GM23338 (cell line): Measurements from ENCODE around the gene APPL2. TPM values are rescaled to one million over a fixed set of nuclear protein-coding genes. Genes with fewer than 3 reads are reported as not detected.

Source experiments
- ATAC-seq: fragments of 200-7000 bp; cut with Tn5 transposase; 3 replicates; pipeline ENCODE4 v1.9.1; 2020
- DNase-seq: peaks from one replicate; pipeline ENCODE4 v3.0.0-alpha.2; 2015; ENCODE audit warnings: low spot score
- H2AFZ ChIP-seq: fragments of 200-600 bp; sonication (generic); 2 replicates; pipeline ENCODE4 v1.8.0; 2016; ENCODE audit warnings: antibody characterized with exemption, mild to moderate bottlenecking, moderate library complexity
- H3F3A ChIP-seq: fragments of 200-600 bp; sonication (generic); replicated peaks from 2 replicates; pipeline ENCODE4 v1.8.0; 2017; ENCODE audit warnings: antibody characterized with exemption, mixed run types, low read depth
- H3K27ac ChIP-seq: fragments of 200-600 bp; sonication (generic); 2 replicates; pipeline ENCODE4 v1.6.1; 2016; ENCODE audit warnings: low read depth
- H3K27me3 ChIP-seq: fragments of 200-600 bp; sonication (generic); 2 replicates; pipeline ENCODE4 v1.8.0; 2016; ENCODE audit warnings: mild to moderate bottlenecking, mixed run types, moderate library complexity; ENCODE audit not compliant: insufficient read depth
- H3K36me3 ChIP-seq: fragments of 200-600 bp; sonication (generic); 2 replicates; pipeline ENCODE4 v1.8.0; 2016; ENCODE audit warnings: mild to moderate bottlenecking; ENCODE audit not compliant: insufficient read depth
- H3K4me1 ChIP-seq: fragments of 200-600 bp; sonication (generic); 2 replicates; pipeline ENCODE4 v1.8.0; 2016; ENCODE audit warnings: mild to moderate bottlenecking, moderate library complexity; ENCODE audit not compliant: insufficient read depth
- H3K4me2 ChIP-seq: fragments of 200-600 bp; sonication (generic); 2 replicates; pipeline ENCODE4 v1.7.1; 2017; ENCODE audit warnings: mixed run types
- H3K4me3 ChIP-seq: fragments of 200-600 bp; sonication (generic); 2 replicates; pipeline ENCODE4 v1.6.1; 2016; ENCODE audit warnings: mixed run types
- H3K79me2 ChIP-seq: fragments of 200-600 bp; sonication (generic); replicated peaks from 2 replicates; pipeline ENCODE4 v1.8.0; 2017; ENCODE audit warnings: mild to moderate bottlenecking; ENCODE audit not compliant: insufficient read depth
- H3K9me2 ChIP-seq: fragments of 200-600 bp; sonication (generic); 2 replicates; pipeline ENCODE4 v1.8.0; 2017; ENCODE audit not compliant: insufficient read depth
- H4K20me1 ChIP-seq: fragments of 200-600 bp; sonication (generic); replicated peaks from 2 replicates; pipeline ENCODE4 v1.8.0; 2017; ENCODE audit warnings: mild to moderate bottlenecking; ENCODE audit not compliant: insufficient read depth
- H3K27ac Mint-ChIP-seq: 2 replicates; pipeline ENCODE4 v1.8.0; 2020; ENCODE audit warnings: inconsistent platforms, mild to moderate bottlenecking, moderate library complexity, mixed read lengths
- H3K27me3 Mint-ChIP-seq: 3 replicates; pipeline ENCODE4 v1.8.0; 2022; ENCODE audit warnings: low read depth, mild to moderate bottlenecking, moderate library complexity, mixed read lengths, inconsistent platforms; ENCODE audit not compliant: insufficient read depth, poor library complexity
- H3K36me3 Mint-ChIP-seq: 3 replicates; pipeline ENCODE4 v1.8.0; 2021; ENCODE audit warnings: low read depth, mild to moderate bottlenecking, inconsistent platforms, moderate library complexity, mixed read lengths
- H3K4me1 Mint-ChIP-seq: 3 replicates; pipeline ENCODE4 v1.8.0; 2020; ENCODE audit warnings: mild to moderate bottlenecking, inconsistent platforms, mixed read lengths
- H3K4me3 Mint-ChIP-seq: 3 replicates; pipeline ENCODE4 v1.8.0; 2021; ENCODE audit warnings: moderate library complexity, mild to moderate bottlenecking, inconsistent platforms, mixed read lengths
- H3K9me3 Mint-ChIP-seq: 3 replicates; pipeline ENCODE4 v1.8.0; 2020; ENCODE audit warnings: moderate library complexity, mild to moderate bottlenecking, inconsistent platforms, mixed read lengths
- CREB1 ChIP-seq: fragments of 250-450 bp; sonication (Bioruptor Pico); IDR thresholded peaks from 2 replicates; pipeline ENCODE4 v1.5.0; 2020; ENCODE audit warnings: low read depth, mild to moderate bottlenecking, moderate library complexity
- EZH2 ChIP-seq: fragments of 200-600 bp; sonication (generic); IDR thresholded peaks from one replicate; pipeline ENCODE4 v1.8.0; 2017; ENCODE audit warnings: antibody characterized with exemption, mild to moderate bottlenecking, low read depth; ENCODE audit not compliant: unreplicated experiment
- EZH2phosphoT487 ChIP-seq: fragments of 200-600 bp; sonication (generic); IDR thresholded peaks from one replicate; pipeline ENCODE4 v1.8.1; 2018; ENCODE audit warnings: antibody characterized with exemption; ENCODE audit not compliant: unreplicated experiment
- JUNB ChIP-seq: IDR thresholded peaks from one replicate; pipeline ENCODE4 v1.6.1; 2016; ENCODE audit warnings: antibody characterized with exemption; ENCODE audit not compliant: unreplicated experiment
- POLR2AphosphoS5 ChIP-seq: IDR thresholded peaks from 2 replicates; pipeline ENCODE4 v1.6.1; 2016; ENCODE audit warnings: antibody characterized with exemption, low read depth
- STAT1 ChIP-seq: IDR thresholded peaks from one replicate; pipeline ENCODE4 v1.6.1; 2016; ENCODE audit warnings: antibody characterized with exemption; ENCODE audit not compliant: unreplicated experiment
- ZNF114 ChIP-seq: fragments of 250-450 bp; sonication (Bioruptor Pico); IDR thresholded peaks from 2 replicates; pipeline ENCODE4 v1.5.0; 2020; ENCODE audit warnings: mild to moderate bottlenecking, moderate library complexity
- polyA plus RNA-seq: library from polyadenylated mRNA; unstranded; fragments of >200 nt; fragmentation: Nextera tagmentation; extraction: Ambion mirVana; gene quantifications from 2 replicates; pipeline ENCODE4 v1.2.1, GENCODE V29; 2016
- total RNA-seq: library from RNA; depleted of rRNA; stranded (reverse); fragments of >200 nt; shearing (Covaris generic); gene quantifications from 2 replicates; pipeline ENCODE4 v1.2.3, GENCODE V29; 2014
- TF ChIP-seq, protein P1 (sequence below): IDR thresholded peaks from one replicate; pipeline ENCODE4 v1.6.1; 2018; ENCODE audit warnings: antibody characterized with exemption; ENCODE audit not compliant: unreplicated experiment
- TF ChIP-seq, protein P2 (sequence below): IDR thresholded peaks from 2 replicates; pipeline ENCODE4 v1.6.1; 2016; ENCODE audit warnings: antibody characterized with exemption
- TF ChIP-seq, protein P3 (sequence below): fragments of 250-450 bp; sonication (Bioruptor Pico); IDR thresholded peaks from 2 replicates; pipeline ENCODE4 v1.5.0; 2020; ENCODE audit warnings: mild to moderate bottlenecking, moderate library complexity

The APPL2 gene
- total and polyA plus RNA-seq, 2 experiments from 2014 or later, result 9.3 to 17.4 TPM

DNA sequence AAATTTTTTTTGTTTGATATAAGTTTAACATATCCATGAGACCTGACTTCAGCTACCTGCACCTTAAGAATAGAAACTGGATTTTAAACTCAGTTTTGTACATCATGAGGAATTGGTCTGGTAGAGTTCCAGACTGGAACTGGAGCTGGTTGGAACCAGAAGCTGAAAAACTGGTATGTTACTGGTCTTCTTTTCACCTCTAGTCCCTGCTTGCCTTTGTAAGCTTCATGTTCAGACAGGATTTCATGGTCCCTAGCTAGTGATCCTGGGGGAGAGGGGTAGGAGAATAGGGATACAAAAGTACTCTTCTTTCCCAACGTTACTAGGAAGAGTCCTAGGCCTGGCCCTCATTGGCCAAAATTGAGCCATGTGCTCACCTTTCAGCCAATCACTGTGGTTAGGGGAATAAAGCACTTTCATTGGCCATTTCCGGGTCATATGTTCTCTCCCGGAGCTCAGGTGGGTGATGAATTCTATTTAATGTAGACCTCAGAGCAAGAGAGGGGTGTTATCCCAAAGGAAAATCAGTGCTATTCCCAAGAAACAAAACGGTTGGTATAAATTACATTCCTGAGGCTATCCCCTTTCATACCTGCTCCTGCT is 36.9 kb upstream of the APPL2 start (continued):
- TF ChIP-seq EZH2phosphoT487, result no peak
- TF ChIP-seq, protein P1, sequence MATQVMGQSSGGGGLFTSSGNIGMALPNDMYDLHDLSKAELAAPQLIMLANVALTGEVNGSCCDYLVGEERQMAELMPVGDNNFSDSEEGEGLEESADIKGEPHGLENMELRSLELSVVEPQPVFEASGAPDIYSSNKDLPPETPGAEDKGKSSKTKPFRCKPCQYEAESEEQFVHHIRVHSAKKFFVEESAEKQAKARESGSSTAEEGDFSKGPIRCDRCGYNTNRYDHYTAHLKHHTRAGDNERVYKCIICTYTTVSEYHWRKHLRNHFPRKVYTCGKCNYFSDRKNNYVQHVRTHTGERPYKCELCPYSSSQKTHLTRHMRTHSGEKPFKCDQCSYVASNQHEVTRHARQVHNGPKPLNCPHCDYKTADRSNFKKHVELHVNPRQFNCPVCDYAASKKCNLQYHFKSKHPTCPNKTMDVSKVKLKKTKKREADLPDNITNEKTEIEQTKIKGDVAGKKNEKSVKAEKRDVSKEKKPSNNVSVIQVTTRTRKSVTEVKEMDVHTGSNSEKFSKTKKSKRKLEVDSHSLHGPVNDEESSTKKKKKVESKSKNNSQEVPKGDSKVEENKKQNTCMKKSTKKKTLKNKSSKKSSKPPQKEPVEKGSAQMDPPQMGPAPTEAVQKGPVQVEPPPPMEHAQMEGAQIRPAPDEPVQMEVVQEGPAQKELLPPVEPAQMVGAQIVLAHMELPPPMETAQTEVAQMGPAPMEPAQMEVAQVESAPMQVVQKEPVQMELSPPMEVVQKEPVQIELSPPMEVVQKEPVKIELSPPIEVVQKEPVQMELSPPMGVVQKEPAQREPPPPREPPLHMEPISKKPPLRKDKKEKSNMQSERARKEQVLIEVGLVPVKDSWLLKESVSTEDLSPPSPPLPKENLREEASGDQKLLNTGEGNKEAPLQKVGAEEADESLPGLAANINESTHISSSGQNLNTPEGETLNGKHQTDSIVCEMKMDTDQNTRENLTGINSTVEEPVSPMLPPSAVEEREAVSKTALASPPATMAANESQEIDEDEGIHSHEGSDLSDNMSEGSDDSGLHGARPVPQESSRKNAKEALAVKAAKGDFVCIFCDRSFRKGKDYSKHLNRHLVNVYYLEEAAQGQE, result no peak
- TF ChIP-seq JUNB, result no peak
- TF ChIP-seq STAT1, result no peak
- no peak for TF ChIP-seq ZNF114 (CRISPR knock-in tag)
- no peak for TF ChIP-seq POLR2AphosphoS5

DNA sequence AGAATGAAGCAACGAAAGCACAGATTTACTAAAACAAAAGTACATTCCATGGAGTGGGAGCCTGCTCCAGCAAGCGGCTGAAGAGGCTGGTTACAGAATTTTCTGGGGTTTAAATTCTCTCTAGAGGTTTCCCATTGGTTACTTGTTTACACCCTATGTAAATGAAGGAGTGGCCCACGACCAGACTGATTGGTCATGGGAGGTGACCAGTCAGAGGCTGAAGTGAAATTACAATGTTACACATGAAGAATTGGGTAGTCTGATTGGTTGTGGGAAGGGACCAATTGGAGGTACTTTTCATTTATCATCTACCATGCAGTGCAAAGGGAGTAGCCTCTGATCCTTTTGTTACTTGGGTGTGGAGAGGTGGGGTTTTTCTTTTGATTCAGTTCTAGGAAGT is 36.2 kb upstream of the APPL2 start:
- no peaks in the 10 kb centered on the region; the same call in 2 of the 3 replicates for H3K9me3 Mint-ChIP-seq
- Histone ChIP-seq H3F3A (no peaks in the 10 kb centered on the region), H3K4me3 (no peak overlapping the region), H3K27me3 (no peaks in the 10 kb centered on the region), H3K27ac (no peak overlapping the region), H3K79me2 (no peaks in the 10 kb centered on the region), H4K20me1 (no peaks in the 10 kb centered on the region), H2AFZ (no peak overlapping the region), H3K36me3 (no peaks in the 10 kb centered on the region), H3K9me2 (no peaks in the 10 kb centered on the region), H3K4me2 (no peak overlapping the region), H3K4me1 (0 out of 2 replicates have a peak, but pooled peaks cover 3% of the 10 kb centered on the region)
- ATAC-seq (no peak), DNase-seq (no peak)
- H3K4me1 Mint-ChIP-seq, result peaks cover 6% of the 10 kb centered on the region
- no peaks in the 10 kb centered on the region for H3K27me3 Mint-ChIP-seq
- no peaks in the 10 kb centered on the region for H3K36me3 Mint-ChIP-seq
- H3K4me3 Mint-ChIP-seq, result no peak overlapping the region
- H3K27ac Mint-ChIP-seq, result no peak overlapping the region
- TF ChIP-seq JUNB (no peak), EZH2 (no peak), ZNF114 (CRISPR knock-in tag) (no peak), STAT1 (no peak), CREB1 (CRISPR knock-in tag) (no peak)
- TF ChIP-seq, protein P2, sequence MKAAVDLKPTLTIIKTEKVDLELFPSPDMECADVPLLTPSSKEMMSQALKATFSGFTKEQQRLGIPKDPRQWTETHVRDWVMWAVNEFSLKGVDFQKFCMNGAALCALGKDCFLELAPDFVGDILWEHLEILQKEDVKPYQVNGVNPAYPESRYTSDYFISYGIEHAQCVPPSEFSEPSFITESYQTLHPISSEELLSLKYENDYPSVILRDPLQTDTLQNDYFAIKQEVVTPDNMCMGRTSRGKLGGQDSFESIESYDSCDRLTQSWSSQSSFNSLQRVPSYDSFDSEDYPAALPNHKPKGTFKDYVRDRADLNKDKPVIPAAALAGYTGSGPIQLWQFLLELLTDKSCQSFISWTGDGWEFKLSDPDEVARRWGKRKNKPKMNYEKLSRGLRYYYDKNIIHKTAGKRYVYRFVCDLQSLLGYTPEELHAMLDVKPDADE, result no peak
- TF ChIP-seq, protein P1, result no peak
- TF ChIP-seq, protein P3, sequence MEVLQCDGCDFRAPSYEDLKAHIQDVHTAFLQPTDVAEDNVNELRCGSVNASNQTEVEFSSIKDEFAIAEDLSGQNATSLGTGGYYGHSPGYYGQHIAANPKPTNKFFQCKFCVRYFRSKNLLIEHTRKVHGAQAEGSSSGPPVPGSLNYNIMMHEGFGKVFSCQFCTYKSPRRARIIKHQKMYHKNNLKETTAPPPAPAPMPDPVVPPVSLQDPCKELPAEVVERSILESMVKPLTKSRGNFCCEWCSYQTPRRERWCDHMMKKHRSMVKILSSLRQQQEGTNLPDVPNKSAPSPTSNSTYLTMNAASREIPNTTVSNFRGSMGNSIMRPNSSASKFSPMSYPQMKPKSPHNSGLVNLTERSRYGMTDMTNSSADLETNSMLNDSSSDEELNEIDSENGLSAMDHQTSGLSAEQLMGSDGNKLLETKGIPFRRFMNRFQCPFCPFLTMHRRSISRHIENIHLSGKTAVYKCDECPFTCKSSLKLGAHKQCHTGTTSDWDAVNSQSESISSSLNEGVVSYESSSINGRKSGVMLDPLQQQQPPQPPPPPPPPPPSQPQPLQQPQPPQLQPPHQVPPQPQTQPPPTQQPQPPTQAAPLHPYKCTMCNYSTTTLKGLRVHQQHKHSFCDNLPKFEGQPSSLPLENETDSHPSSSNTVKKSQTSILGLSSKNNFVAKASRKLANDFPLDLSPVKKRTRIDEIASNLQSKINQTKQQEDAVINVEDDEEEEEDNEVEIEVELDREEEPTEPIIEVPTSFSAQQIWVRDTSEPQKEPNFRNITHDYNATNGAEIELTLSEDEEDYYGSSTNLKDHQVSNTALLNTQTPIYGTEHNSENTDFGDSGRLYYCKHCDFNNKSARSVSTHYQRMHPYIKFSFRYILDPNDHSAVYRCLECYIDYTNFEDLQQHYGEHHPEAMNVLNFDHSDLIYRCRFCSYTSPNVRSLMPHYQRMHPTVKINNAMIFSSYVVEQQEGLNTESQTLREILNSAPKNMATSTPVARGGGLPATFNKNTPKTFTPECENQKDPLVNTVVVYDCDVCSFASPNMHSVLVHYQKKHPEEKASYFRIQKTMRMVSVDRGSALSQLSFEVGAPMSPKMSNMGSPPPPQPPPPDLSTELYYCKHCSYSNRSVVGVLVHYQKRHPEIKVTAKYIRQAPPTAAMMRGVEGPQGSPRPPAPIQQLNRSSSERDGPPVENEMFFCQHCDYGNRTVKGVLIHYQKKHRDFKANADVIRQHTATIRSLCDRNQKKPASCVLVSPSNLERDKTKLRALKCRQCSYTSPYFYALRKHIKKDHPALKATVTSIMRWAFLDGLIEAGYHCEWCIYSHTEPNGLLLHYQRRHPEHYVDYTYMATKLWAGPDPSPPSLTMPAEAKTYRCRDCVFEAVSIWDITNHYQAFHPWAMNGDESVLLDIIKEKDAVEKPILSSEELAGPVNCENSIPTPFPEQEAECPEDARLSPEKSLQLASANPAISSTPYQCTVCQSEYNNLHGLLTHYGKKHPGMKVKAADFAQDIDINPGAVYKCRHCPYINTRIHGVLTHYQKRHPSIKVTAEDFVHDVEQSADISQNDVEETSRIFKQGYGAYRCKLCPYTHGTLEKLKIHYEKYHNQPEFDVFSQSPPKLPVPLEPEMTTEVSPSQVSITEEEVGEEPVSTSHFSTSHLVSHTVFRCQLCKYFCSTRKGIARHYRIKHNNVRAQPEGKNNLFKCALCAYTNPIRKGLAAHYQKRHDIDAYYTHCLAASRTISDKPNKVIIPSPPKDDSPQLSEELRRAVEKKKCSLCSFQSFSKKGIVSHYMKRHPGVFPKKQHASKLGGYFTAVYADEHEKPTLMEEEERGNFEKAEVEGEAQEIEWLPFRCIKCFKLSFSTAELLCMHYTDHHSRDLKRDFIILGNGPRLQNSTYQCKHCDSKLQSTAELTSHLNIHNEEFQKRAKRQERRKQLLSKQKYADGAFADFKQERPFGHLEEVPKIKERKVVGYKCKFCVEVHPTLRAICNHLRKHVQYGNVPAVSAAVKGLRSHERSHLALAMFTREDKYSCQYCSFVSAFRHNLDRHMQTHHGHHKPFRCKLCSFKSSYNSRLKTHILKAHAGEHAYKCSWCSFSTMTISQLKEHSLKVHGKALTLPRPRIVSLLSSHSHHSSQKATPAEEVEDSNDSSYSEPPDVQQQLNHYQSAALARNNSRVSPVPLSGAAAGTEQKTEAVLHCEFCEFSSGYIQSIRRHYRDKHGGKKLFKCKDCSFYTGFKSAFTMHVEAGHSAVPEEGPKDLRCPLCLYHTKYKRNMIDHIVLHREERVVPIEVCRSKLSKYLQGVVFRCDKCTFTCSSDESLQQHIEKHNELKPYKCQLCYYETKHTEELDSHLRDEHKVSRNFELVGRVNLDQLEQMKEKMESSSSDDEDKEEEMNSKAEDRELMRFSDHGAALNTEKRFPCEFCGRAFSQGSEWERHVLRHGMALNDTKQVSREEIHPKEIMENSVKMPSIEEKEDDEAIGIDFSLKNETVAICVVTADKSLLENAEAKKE (CRISPR knock-in tag), result no peak
